NCI-H2196 (cell line): ENCODE measurements around the gene NDUFB1.

Source experiments
- DNase-seq: peaks from one replicate; lab custom pipeline; 2025; ENCODE audit not compliant: unreplicated experiment; lab: John Stamatoyannopoulos, UW

The NDUFB1 gene

GRCh38 chr14:92121670-92122350 is at the start of gene NDUFB1, which contains the start of gene CPSF2:
TSS of gene NDUFB1 (minus strand) at chr14:92121706. CDS start at chr14:92117637, 4,069 bp downstream.
TSS of gene CPSF2 (plus strand) at chr14:92121969. CDS start at chr14:92130985, 9,016 bp downstream.
- peak; percentile 57 for DNase-seq

- no peak for DNase-seq
Observed at GRCh38 chr14:92164958-92165357, 43.5 kb upstream of the NDUFB1 start.

- no peak for DNase-seq
Observed at GRCh38 chr14:92161521-92161920, 40.0 kb upstream of the NDUFB1 start.

- no peak for DNase-seq
Observed at GRCh38 chr14:92160619-92161018, 39.1 kb upstream of the NDUFB1 start.

- DNase-seq: no peak
Observed at GRCh38 chr14:92154283-92154942, 32.9 kb upstream of the NDUFB1 start.

- DNase-seq: no peak
Observed at GRCh38 chr14:92153581-92153980, 32.1 kb upstream of the NDUFB1 start.

- no peak for DNase-seq
Observed at GRCh38 chr14:92144708-92145107, 23.2 kb upstream of the NDUFB1 start.

GRCh38 chr14:92143962-92144361 is 22.5 kb upstream of the NDUFB1 start:
- no peak for DNase-seq

- no peak for DNase-seq
Observed at GRCh38 chr14:92143309-92143708, 21.8 kb upstream of the NDUFB1 start.

- peak; percentile 2 for DNase-seq
Observed at GRCh38 chr14:92135269-92135668, 13.8 kb upstream of the NDUFB1 start.

GRCh38 chr14:92134456-92134855 is 12.9 kb upstream of the NDUFB1 start:
- no peak for DNase-seq

- no peak for DNase-seq
Observed at GRCh38 chr14:92122761-92123160, 1.3 kb upstream of the NDUFB1 start.

- no peak for DNase-seq
Observed at GRCh38 chr14:92122351-92122677, 808 bp upstream of the NDUFB1 start.

GRCh38 chr14:92121207-92121669 is 268 bp downstream of the NDUFB1 start:
- no peak for DNase-seq

- no peak for DNase-seq
Observed at GRCh38 chr14:92109490-92109889, 12.0 kb downstream of the NDUFB1 start.

GRCh38 chr14:92108345-92109254 is 12.9 kb downstream of the NDUFB1 start:
- DNase-seq: no peak

GRCh38 chr14:92106143-92106926 is 15.2 kb downstream of the NDUFB1 start, which contains the start of gene ATXN3:
TSS of gene ATXN3 (minus strand) at chr14:92106582. CDS start at chr14:92106552, 30 bp downstream.
- peak; percentile 85 for DNase-seq

GRCh38 chr14:92105893-92106142 is 15.7 kb downstream of the NDUFB1 start:
- DNase-seq: no peak

- DNase-seq: no peak
Observed at GRCh38 chr14:92105073-92105892, 16.2 kb downstream of the NDUFB1 start.

GRCh38 chr14:92103363-92103989 is 18.0 kb downstream of the NDUFB1 start:
- no peak for DNase-seq
